Right lung (tissue), 10 donors: ENCODE results near the gene SMDT1. TPM values are rescaled to one million over a fixed set of nuclear protein-coding genes. Genes with fewer than 3 reads are reported as not detected.

Source experiments
- DNase-seq, 2 donors: peaks; one replicate each; pipeline ENCODE4 v3.0.0-alpha.2; 2013
- long read RNA-seq, 8 donors: transcript quantifications; one replicate each; lab custom pipeline, GENCODE V29; 2026
- polyA plus RNA-seq, 5 donors: library from polyadenylated mRNA; unstranded; fragments of 120-200 nt; gene quantifications; one replicate each; pipeline versions ENCODE4 v1.2.1 to v1.2.3, GENCODE V29; 2013; ENCODE audit warnings: inconsistent platforms in 1 of 5, low replicate concordance in 1 of 5; ENCODE audit not compliant: insufficient read length in 5 of 5, insufficient read depth in 1 of 5

SMDT1 gene
- polyA plus RNA-seq, result 100 to 1,000 TPM in 3 of 5 donors, 10 to 100 TPM in 2; 73.4 to 118 (median 103) TPM
- long read RNA-seq, donor 1, transcript SMDT1-203 (2 exons, 556 nt), result minor isoform, 5 of 244 reads
- long read RNA-seq, donor 1, transcript SMDT1-202 (3 exons, 591 nt), result minor isoform, 13 of 244 reads
- long read RNA-seq, donor 1, transcript SMDT1-201 (3 exons, 1,567 nt), result major isoform, 205 of 244 reads
- long read RNA-seq, donor 1, partial matches to known transcripts, result 21 of 244 reads
- long read RNA-seq, donor 1, other reads (novel, unspliced or antisense), result 0 of 244 reads
- long read RNA-seq, donor 2, transcript SMDT1-201 (3 exons, 1,567 nt), result major isoform, 97 of 105 reads
- long read RNA-seq, donor 2, transcript SMDT1-202 (3 exons, 591 nt), result minor isoform, 7 of 105 reads
- long read RNA-seq, donor 2, partial matches to known transcripts, result 0 of 105 reads
- long read RNA-seq, donor 2, other reads (novel, unspliced or antisense), result 0 of 105 reads
- long read RNA-seq, donor 3, transcript SMDT1-201 (3 exons, 1,567 nt), result major isoform, 104 of 118 reads
- long read RNA-seq, donor 3, transcript SMDT1-202 (3 exons, 591 nt), result minor isoform, 7 of 118 reads
- long read RNA-seq, donor 3, partial matches to known transcripts, result 6 of 118 reads
- long read RNA-seq, donor 3, other reads (novel, unspliced or antisense), result 0 of 118 reads
- long read RNA-seq, donor 4, transcript SMDT1-201 (3 exons, 1,567 nt), result major isoform, 85 of 104 reads
- long read RNA-seq, donor 4, transcript SMDT1-202 (3 exons, 591 nt), result minor isoform, 12 of 104 reads
- long read RNA-seq, donor 4, partial matches to known transcripts, result 6 of 104 reads
- long read RNA-seq, donor 4, other reads (novel, unspliced or antisense), result 0 of 104 reads
- long read RNA-seq, donor 5, transcript SMDT1-202 (3 exons, 591 nt), result minor isoform, 6 of 150 reads
- long read RNA-seq, donor 5, transcript SMDT1-201 (3 exons, 1,567 nt), result major isoform, 142 of 150 reads
- long read RNA-seq, donor 5, partial matches to known transcripts, result 0 of 150 reads
- long read RNA-seq, donor 5, other reads (novel, unspliced or antisense), result 0 of 150 reads
- long read RNA-seq, donor 6, transcript SMDT1-202 (3 exons, 591 nt), result minor isoform, 6 of 208 reads
- long read RNA-seq, donor 6, transcript SMDT1-201 (3 exons, 1,567 nt), result major isoform, 191 of 208 reads
- long read RNA-seq, donor 6, partial matches to known transcripts, result 10 of 208 reads
- long read RNA-seq, donor 6, other reads (novel, unspliced or antisense), result 0 of 208 reads
- long read RNA-seq, donor 7, transcript SMDT1-201 (3 exons, 1,567 nt), result major isoform, 114 of 128 reads
- long read RNA-seq, donor 7, transcript SMDT1-202 (3 exons, 591 nt), result minor isoform, 7 of 128 reads
- long read RNA-seq, donor 7, partial matches to known transcripts, result 7 of 128 reads
- long read RNA-seq, donor 7, other reads (novel, unspliced or antisense), result 0 of 128 reads
- long read RNA-seq, donor 8, transcript SMDT1-201 (3 exons, 1,567 nt), result major isoform, 56 of 59 reads
- long read RNA-seq, donor 8, partial matches to known transcripts, result 0 of 59 reads
- long read RNA-seq, donor 8, other reads (novel, unspliced or antisense), result 0 of 59 reads

- DNase-seq, result peak; percentile 98 to 99
Measured at GRCh38 chr22:42079319-42080251, at the start of gene SMDT1. SMDT1 (plus strand) TSS chr22:42079700; CDS start chr22:42079769, 69 bp downstream.

GRCh38 chr22:42033263-42034181 lies 46.0 kb upstream of the SMDT1 start:
- no peak for DNase-seq

GRCh38 chr22:42035256-42035655 lies 44.2 kb upstream of the SMDT1 start:
- DNase-seq, result no peak

- no peak for DNase-seq
Measured at GRCh38 chr22:42039271-42039670, 40.2 kb upstream of the SMDT1 start.

- DNase-seq, result no peak
Measured at GRCh38 chr22:42041784-42042183, 37.7 kb upstream of the SMDT1 start.

- DNase-seq, result no peak
Measured at GRCh38 chr22:42050641-42051180, 28.8 kb upstream of the SMDT1 start.

- no peak for DNase-seq
Measured at GRCh38 chr22:42052765-42053164, 26.7 kb upstream of the SMDT1 start.

GRCh38 chr22:42056757-42057511 lies 22.6 kb upstream of the SMDT1 start:
- no peak for DNase-seq

GRCh38 chr22:42060489-42060888 lies 19.0 kb upstream of the SMDT1 start:
- DNase-seq, result no peak

- no peak for DNase-seq
Measured at GRCh38 chr22:42061041-42061440, 18.5 kb upstream of the SMDT1 start.

- DNase-seq, result no peak
Measured at GRCh38 chr22:42062506-42063170, 16.9 kb upstream of the SMDT1 start.

- DNase-seq, result no peak
Measured at GRCh38 chr22:42064629-42065028, 14.9 kb upstream of the SMDT1 start.

GRCh38 chr22:42065438-42066125 lies 13.9 kb upstream of the SMDT1 start:
- no peak for DNase-seq

GRCh38 chr22:42066126-42066761 lies 13.3 kb upstream of the SMDT1 start:
- DNase-seq, result no peak

GRCh38 chr22:42066937-42067336 lies 12.6 kb upstream of the SMDT1 start:
- no peak for DNase-seq

- DNase-seq, result no peak
Measured at GRCh38 chr22:42067671-42068251, 11.7 kb upstream of the SMDT1 start.
